ENCODE results near the gene AURKAIP1.
A peak's percentile ranks its signal among the peaks of the same experiment; 100 is the strongest.

GRCh38 chr1:1371746-1372711 is 3.0 kb downstream of the AURKAIP1 start:
- TF ChIP-seq, protein P1, sequence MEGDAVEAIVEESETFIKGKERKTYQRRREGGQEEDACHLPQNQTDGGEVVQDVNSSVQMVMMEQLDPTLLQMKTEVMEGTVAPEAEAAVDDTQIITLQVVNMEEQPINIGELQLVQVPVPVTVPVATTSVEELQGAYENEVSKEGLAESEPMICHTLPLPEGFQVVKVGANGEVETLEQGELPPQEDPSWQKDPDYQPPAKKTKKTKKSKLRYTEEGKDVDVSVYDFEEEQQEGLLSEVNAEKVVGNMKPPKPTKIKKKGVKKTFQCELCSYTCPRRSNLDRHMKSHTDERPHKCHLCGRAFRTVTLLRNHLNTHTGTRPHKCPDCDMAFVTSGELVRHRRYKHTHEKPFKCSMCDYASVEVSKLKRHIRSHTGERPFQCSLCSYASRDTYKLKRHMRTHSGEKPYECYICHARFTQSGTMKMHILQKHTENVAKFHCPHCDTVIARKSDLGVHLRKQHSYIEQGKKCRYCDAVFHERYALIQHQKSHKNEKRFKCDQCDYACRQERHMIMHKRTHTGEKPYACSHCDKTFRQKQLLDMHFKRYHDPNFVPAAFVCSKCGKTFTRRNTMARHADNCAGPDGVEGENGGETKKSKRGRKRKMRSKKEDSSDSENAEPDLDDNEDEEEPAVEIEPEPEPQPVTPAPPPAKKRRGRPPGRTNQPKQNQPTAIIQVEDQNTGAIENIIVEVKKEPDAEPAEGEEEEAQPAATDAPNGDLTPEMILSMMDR (conservative IDR thresholded peaks at IDR 0.05): peak; percentile 93
- TF ChIP-seq EZH2 (IDR thresholded peaks at IDR 0.05; ENCODE audit: low read depth): no peak

Measured in PC-9 (cell line).